Endothelial cell of umbilical vein (primary cell): Measurements from ENCODE around the gene CHMP3. TPM values are rescaled to one million over a fixed set of nuclear protein-coding genes. Genes with fewer than 3 reads are reported as not detected.

Source experiments
- BruUV-seq: library from RNA; stranded (reverse); fragments of 400-500 nt; replicated peaks from 2 replicates; lab custom pipeline; 2021; lab: Mats Ljungman, UMichigan
- CTCF ChIA-PET: fragments of 300-600, 350-600 bp; sonication (Branson Sonifier 250); formaldehyde crosslinking; loops from one replicate; lab custom pipeline; 2021; ENCODE audit warnings: antibody characterized with exemption, inconsistent platforms; lab: Charles Lee
- POLR2A ChIA-PET: fragments of 300-600, 350-600 bp; sonication (Branson Sonifier 250); formaldehyde crosslinking; loops from one replicate; lab custom pipeline; 2021; ENCODE audit warnings: antibody characterized with exemption, inconsistent platforms; lab: Charles Lee
- DNase-seq: peaks from one replicate; pipeline ENCODE4 v3.0.0-alpha.2; 2011; ENCODE audit warnings: low read depth, low spot score
- FAIRE-seq: peaks from 2 replicates; lab custom pipeline; 2011; peaks lifted over from hg19 to GRCh38; lab: Jason Lieb, UNC
- H2AFZ ChIP-seq: 2 replicates; pipeline ENCODE4 v1.6.0; 2012; ENCODE audit warnings: low read depth, low read length, control low read depth, inconsistent platforms
- H3K27ac ChIP-seq: 2 replicates; pipeline ENCODE4 v1.5.1; 2011; ENCODE audit warnings: low read depth, mild to moderate bottlenecking, control low read depth, low read length, moderate library complexity; ENCODE audit not compliant: insufficient read depth
- H3K27me3 ChIP-seq, 2 experiments: 2 replicates each; pipeline versions ENCODE4 v1.6.0 to v1.6.1; 2011; ENCODE audit warnings: low read length in 2 of 2, mixed read lengths in 1 of 2; ENCODE audit not compliant: control insufficient read depth in 2 of 2, insufficient read depth in 2 of 2
- H3K36me3 ChIP-seq, 2 experiments: 2 replicates in 1 of 2; 3 replicates in 1 of 2; pipeline ENCODE4 v1.5.1; 2011; ENCODE audit warnings: low read length in 2 of 2, mild to moderate bottlenecking in 1 of 2, moderate library complexity in 1 of 2; ENCODE audit not compliant: control insufficient read depth in 2 of 2, insufficient read depth in 2 of 2; ENCODE audit errors: extremely low read depth in 1 of 2
- H3K4me1 ChIP-seq: 3 replicates; pipeline ENCODE4 v1.5.1; 2011; ENCODE audit warnings: mild to moderate bottlenecking, low read length; ENCODE audit not compliant: control insufficient read depth, insufficient read depth; ENCODE audit errors: extremely low read depth
- H3K4me2 ChIP-seq: 2 replicates; pipeline ENCODE4 v1.6.1; 2011; ENCODE audit warnings: low read length, control low read depth, mixed read lengths; ENCODE audit not compliant: insufficient read depth
- H3K4me3 ChIP-seq, 3 experiments: fragments of 200-600 bp in 1 of 3; sonication (generic), shearing (Covaris generic) in 1 of 3; replicated peaks in 1 of 3; 2 replicates each; pipeline ENCODE4 v1.5.1; 2011 to 2016; ENCODE audit warnings: control low read depth in 3 of 3, low read length in 3 of 3, mild to moderate bottlenecking in 2 of 3, inconsistent platforms in 1 of 3, low read depth in 1 of 3, moderate library complexity in 1 of 3; ENCODE audit not compliant: insufficient read depth in 1 of 3
- H3K79me2 ChIP-seq: 2 replicates; pipeline ENCODE4 v1.6.0; 2012; ENCODE audit warnings: low read length, inconsistent platforms; ENCODE audit not compliant: control insufficient read depth, insufficient read depth
- H3K9ac ChIP-seq: replicated peaks from 2 replicates; pipeline ENCODE3; 2011; ENCODE audit warnings: low read length, control low read depth; ENCODE audit not compliant: insufficient read depth; ENCODE audit errors: extremely low read depth
- H3K9me1 ChIP-seq: replicated peaks from 3 replicates; pipeline ENCODE4 v1.6.0; 2011; ENCODE audit warnings: mild to moderate bottlenecking, low read length; ENCODE audit not compliant: control insufficient read depth, insufficient read depth; ENCODE audit errors: extremely low read depth
- H3K9me3 ChIP-seq: replicated peaks from 2 replicates; pipeline ENCODE4 v1.5.1; 2012; ENCODE audit warnings: low read length, inconsistent platforms; ENCODE audit not compliant: control insufficient read depth, insufficient read depth
- H4K20me1 ChIP-seq: replicated peaks from 2 replicates; pipeline ENCODE3; 2011; ENCODE audit warnings: mild to moderate bottlenecking, low read length; ENCODE audit not compliant: control insufficient read depth, insufficient read depth; ENCODE audit errors: extremely low read depth
- EZH2 ChIP-seq: IDR thresholded peaks from 2 replicates; pipeline ENCODE4 v1.6.1; 2012; ENCODE audit warnings: borderline replicate concordance, low read depth, mild to moderate bottlenecking, moderate library complexity, low read length, inconsistent platforms; ENCODE audit not compliant: severe bottlenecking
- FOS ChIP-seq: IDR thresholded peaks from 2 replicates; pipeline ENCODE4 v1.6.1; 2011; ENCODE audit warnings: mild to moderate bottlenecking, low read length, moderate library complexity, borderline replicate concordance; ENCODE audit not compliant: insufficient read depth
- GATA2 ChIP-seq: IDR thresholded peaks from 2 replicates; pipeline ENCODE4 v1.7.0; 2011; ENCODE audit warnings: low read depth, mild to moderate bottlenecking, moderate library complexity, mixed read lengths, low read length; ENCODE audit not compliant: insufficient read length, insufficient read depth
- JUN ChIP-seq: IDR thresholded peaks from 2 replicates; pipeline ENCODE4 v1.6.1; 2011; ENCODE audit warnings: borderline replicate concordance, low read depth; ENCODE audit not compliant: insufficient read length, insufficient read depth
- MYC ChIP-seq: IDR thresholded peaks from one replicate; pipeline ENCODE4 v1.6.1; 2011; ENCODE audit warnings: mild to moderate bottlenecking, low read depth, low read length
- POLR2A ChIP-seq: IDR thresholded peaks from 2 replicates; pipeline ENCODE4 v1.6.1; 2012; ENCODE audit warnings: low read depth, mild to moderate bottlenecking, control low read depth, low read length
- POLR2AphosphoS5 ChIP-seq: IDR thresholded peaks from 2 replicates; pipeline ENCODE4 v1.6.1; 2012; ENCODE audit warnings: low read depth, mild to moderate bottlenecking, control low read depth, low read length, moderate library complexity; ENCODE audit not compliant: insufficient read depth
- dilution Hi-C: fragments of 300-500 bp; cut with MboI; formaldehyde crosslinking; loops from one replicate; pipeline ENCODE4 v1.15.0; 2019; ENCODE audit warnings: low sequenced_read_pairs; ENCODE audit not compliant: extremely low pct_ligation_motif_present
- intact Hi-C: fragments of 100-400 bp; cut with micrococcal nuclease; formaldehyde crosslinking; loops from one replicate; pipeline ENCODE4 v1.10.0; 2022
- polyA plus RNA-seq, 4 experiments: library from polyadenylated mRNA; depleted of rRNA in 3 of 4; stranded (reverse) in 3 of 4; unstranded in 1 of 4; fragments of >200 nt; gene quantifications; 2 replicates each; pipeline versions ENCODE4 v1.2.1 to v1.2.3, GENCODE V29; 2011 to 2012; ENCODE audit warnings: missing spikeins in 1 of 4
- total RNA-seq: library from RNA; stranded (reverse); gene quantifications from 2 replicates; pipeline ENCODE4 v1.2.3, GENCODE V29; 2021
- TF ChIP-seq, protein P1 (sequence below), 2 donors: IDR thresholded peaks; 1 replicate in 1 of 2; 2 replicates in 1 of 2; pipeline ENCODE4 v1.5.1; 2011; ENCODE audit warnings: low read length in 2 of 2, mild to moderate bottlenecking in 2 of 2, moderate library complexity in 2 of 2, control low read depth in 1 of 2, inconsistent platforms in 1 of 2, low read depth in 1 of 2; ENCODE audit not compliant: insufficient read depth in 1 of 2; ENCODE audit errors: extremely low read depth in 1 of 2
- TF ChIP-seq, protein P2 (sequence below): IDR thresholded peaks from 2 replicates; pipeline ENCODE4 v1.6.1; 2011; ENCODE audit not compliant: insufficient read depth, insufficient read length

CHMP3 gene
- total and polyA plus RNA-seq, 2 donors (not counting 3 experiments of a cell fraction or from before 2014, with no cell fraction given): 48.1 to 92.2 TPM

DNA sequence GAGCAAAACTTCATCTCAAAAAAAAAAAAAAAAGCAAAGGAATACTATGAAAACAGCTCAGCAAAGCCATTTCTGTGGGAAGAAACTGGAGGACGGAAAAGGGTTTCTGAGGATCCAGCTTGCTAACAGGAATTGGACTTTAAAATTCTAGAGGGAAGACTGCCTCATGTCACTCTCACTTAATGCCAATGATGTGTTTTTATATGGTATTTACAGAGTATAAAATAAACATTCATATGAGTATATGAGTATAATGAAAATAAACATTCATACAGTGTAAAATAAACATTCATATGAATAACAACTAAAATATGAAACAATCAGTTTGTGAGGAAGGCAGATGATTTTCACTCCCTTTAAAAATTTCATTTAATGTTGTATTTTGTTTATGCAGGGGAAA is 43.9 kb downstream of the CHMP3 start:
- Histone ChIP-seq H3K27me3 (no peaks in the 10 kb centered on the region), H3K27ac (no peak overlapping the region), H3K9me1 (no peaks in the 10 kb centered on the region), H4K20me1 (no peaks in the 10 kb centered on the region), H3K4me1 (no peaks in the 10 kb centered on the region), H3K79me2 (no peaks in the 10 kb centered on the region), H3K4me2 (no peak overlapping the region), H3K9ac (no peak overlapping the region), H2AFZ (no peak overlapping the region), H3K9me3 (peaks cover 3% of the 10 kb centered on the region), H3K4me3 (no peak overlapping the region), H3K36me3 (no peaks in the 10 kb centered on the region)
- BruUV-seq: no TSS peak
- CTCF ChIA-PET: interaction anchor here (1.3 to 1.8 kb wide), 2 partner anchors 103 to 245 kb away, joined by 4 to 6 read pairs; no protein-coding TSS in a partner anchor
- intact Hi-C loops: no loop called here
- dilution Hi-C loops: no loop called here
- POLR2A ChIA-PET: no interaction called here
- FAIRE-seq (no peak), DNase-seq (no peak)
- TF ChIP-seq FOS: no peak
- TF ChIP-seq, protein P1, sequence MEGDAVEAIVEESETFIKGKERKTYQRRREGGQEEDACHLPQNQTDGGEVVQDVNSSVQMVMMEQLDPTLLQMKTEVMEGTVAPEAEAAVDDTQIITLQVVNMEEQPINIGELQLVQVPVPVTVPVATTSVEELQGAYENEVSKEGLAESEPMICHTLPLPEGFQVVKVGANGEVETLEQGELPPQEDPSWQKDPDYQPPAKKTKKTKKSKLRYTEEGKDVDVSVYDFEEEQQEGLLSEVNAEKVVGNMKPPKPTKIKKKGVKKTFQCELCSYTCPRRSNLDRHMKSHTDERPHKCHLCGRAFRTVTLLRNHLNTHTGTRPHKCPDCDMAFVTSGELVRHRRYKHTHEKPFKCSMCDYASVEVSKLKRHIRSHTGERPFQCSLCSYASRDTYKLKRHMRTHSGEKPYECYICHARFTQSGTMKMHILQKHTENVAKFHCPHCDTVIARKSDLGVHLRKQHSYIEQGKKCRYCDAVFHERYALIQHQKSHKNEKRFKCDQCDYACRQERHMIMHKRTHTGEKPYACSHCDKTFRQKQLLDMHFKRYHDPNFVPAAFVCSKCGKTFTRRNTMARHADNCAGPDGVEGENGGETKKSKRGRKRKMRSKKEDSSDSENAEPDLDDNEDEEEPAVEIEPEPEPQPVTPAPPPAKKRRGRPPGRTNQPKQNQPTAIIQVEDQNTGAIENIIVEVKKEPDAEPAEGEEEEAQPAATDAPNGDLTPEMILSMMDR (IDR thresholded peaks at IDR 0.05; ENCODE audit: extremely low read depth in 1 of 2, insufficient read depth in 1 of 2, low read depth in 1 of 2, low read length in 2 of 2): no peak
- TF ChIP-seq POLR2AphosphoS5: no peak
- TF ChIP-seq EZH2: no peak
- no peak for TF ChIP-seq JUN
- TF ChIP-seq POLR2A: no peak
- TF ChIP-seq GATA2: no peak
- TF ChIP-seq MYC: no peak
- TF ChIP-seq, protein P2, sequence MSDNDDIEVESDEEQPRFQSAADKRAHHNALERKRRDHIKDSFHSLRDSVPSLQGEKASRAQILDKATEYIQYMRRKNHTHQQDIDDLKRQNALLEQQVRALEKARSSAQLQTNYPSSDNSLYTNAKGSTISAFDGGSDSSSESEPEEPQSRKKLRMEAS: no peak
